ENCODE measurements around the gene TNFSF13.

The TNFSF13 gene

DNA sequence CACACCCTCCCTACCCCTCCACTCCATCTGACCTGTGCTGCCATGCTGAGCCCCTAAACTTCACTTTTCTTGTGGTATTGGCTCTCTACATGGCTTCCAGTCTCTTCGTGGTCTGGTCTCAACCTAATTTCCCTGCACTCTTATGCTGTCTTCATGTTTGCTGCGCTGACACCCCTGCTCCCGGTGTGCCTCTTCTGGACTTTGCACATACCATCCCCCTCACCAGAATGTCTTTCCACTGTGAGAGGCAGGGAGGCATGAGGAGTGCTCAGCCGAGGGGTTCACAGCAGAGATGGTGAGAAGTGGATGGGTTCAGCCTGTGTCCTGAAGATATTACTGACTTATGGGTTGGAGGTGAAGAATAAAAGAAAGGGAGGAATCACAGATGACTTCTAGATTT is 7.2 kb upstream of the TNFSF13 start:
- in situ Hi-C loops (cut with HindIII; ENCODE audit: low sequenced_read_pairs) = no loop called here

DNA sequence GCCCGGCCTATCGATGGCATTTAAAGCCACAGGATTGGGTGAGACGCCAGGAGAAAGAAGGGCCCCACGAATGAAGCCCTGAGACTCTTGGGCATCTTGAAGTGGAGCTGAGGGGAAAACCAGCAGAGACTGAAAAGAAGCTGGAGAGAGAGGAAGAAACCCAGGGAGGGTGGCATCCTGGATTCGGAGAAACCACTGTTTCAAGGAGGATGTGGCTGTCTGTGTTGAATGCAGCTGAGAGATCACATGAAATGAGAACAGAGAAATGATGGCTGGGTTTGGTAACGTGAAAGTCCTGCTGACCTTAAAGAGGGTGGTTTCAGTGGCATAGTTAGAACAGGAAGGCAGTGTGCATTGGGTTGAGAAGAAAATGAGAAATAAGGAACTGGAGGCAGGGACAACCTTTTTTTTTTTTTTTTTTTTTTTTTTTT is 5.9 kb upstream of the TNFSF13 start:
- in situ Hi-C loops (cut with HindIII; ENCODE audit: low sequenced_read_pairs) = no loop called here

DNA sequence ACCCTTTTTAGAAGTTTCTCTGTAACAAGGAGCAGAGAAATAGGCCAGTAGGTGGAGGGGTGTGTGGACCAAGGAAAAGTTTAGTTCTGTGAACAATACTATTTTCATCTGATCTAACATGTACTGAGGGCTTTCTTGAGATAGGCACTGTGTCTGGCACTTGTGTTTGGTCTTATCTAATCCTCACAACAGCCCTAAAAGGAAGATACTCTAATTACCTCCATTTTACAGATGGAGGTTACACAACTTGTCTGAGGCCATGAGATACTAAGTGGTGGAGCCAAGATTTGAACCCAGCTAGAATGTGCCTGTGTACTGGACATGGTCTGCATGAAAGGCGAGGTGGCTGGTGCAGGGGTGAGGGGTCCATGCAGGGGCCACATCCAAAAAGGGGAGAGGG is 5.2 kb upstream of the TNFSF13 start:
- in situ Hi-C loops (cut with HindIII; ENCODE audit: low sequenced_read_pairs) = no loop called here

DNA sequence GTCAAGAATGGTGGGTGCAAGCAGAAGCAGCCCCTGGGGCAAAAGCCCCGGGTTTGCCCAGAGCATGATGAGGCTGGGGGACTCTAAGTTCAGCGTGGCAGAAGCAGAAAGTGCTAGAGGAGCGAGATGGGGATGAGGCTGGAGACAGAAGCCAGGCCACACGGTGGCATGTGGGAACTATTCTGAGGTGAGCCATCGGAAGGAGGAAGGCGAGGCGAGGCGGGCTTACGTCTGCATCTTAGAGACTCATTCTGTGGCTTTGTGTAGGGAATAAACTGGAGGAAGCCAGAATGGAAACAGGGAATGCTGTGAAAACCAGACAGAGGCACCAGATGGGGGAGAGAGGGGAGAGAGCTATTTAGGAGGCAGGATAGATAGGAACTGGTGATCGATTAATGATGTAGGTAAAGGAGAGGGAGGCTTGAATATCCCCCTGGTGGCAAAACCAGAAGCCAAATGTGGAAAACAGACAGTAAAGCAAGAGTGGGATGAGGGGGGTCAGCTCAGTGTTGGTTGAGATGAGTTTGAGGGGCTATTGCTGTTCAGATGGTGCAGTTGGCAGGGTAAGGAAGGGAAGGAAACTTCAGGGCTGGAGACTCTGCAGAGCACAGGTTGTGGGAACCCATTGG is 3.1 kb upstream of the TNFSF13 start:
- in situ Hi-C loops (cut with HindIII; ENCODE audit: low sequenced_read_pairs) = no loop called here

DNA sequence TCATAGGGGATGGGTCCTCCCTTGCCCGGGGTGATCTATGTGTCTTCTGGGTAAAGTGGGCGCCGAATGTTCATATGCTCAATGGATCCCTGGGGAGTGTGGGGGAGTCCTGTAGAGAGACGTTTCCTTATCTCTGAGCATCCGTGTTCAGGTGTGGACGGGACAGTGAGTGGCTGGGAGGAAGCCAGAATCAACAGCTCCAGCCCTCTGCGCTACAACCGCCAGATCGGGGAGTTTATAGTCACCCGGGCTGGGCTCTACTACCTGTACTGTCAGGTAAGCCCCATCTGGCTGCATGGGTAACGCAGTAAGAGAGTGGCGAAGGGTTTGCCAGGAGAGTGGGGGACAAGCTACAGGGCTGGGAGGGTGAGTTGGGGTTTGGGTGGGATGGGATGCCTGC is 1.9 kb upstream of the TNFSF13 start:
- in situ Hi-C loops (cut with HindIII; ENCODE audit: low sequenced_read_pairs) = no loop called here

DNA sequence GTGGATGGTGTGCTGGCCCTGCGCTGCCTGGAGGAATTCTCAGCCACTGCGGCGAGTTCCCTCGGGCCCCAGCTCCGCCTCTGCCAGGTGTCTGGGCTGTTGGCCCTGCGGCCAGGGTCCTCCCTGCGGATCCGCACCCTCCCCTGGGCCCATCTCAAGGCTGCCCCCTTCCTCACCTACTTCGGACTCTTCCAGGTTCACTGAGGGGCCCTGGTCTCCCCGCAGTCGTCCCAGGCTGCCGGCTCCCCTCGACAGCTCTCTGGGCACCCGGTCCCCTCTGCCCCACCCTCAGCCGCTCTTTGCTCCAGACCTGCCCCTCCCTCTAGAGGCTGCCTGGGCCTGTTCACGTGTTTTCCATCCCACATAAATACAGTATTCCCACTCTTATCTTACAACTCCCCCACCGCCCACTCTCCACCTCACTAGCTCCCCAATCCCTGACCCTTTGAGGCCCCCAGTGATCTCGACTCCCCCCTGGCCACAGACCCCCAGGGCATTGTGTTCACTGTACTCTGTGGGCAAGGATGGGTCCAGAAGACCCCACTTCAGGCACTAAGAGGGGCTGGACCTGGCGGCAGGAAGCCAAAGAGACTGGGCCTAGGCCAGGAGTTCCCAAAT is 1.3 kb upstream of the TNFSF13 start:
- in situ Hi-C loops (cut with HindIII; ENCODE audit: low sequenced_read_pairs) = no loop called here

DNA sequence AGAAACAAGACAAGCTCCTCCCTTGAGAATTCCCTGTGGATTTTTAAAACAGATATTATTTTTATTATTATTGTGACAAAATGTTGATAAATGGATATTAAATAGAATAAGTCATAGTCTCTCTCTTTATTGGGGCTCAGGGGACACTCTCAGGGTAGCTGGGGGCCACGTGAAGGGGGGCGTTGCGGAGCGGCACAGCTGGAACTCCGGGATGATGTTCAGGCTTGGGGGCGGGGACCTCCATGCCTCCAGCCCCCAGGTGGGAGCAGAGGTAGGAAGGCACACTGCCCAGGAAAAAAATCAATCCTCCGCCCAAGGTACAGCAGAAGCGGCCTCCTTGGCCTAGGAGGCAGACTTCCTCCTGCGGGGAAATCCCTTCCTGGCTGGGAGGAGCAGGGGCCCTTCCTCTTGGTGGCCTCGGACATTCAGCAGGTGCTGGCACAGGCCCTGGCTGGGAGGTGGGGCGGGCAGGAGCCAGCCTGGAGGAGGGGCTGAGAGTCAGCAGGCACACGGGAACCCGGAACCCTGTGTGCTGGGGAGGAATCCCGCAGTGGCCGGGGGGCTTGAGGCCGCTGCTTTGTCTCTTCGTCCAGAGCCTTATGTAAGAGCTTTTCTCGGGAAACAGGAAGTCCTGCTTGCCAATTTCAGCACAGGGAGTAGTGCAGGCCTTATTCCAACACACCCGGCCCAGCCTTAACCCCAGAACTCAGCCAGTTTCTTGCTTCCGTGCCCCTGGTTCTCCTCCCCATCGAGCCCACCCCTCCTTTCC is 591 bp upstream of the TNFSF13 start:
- in situ Hi-C loops (cut with HindIII; ENCODE audit: low sequenced_read_pairs) = no loop called here

DNA sequence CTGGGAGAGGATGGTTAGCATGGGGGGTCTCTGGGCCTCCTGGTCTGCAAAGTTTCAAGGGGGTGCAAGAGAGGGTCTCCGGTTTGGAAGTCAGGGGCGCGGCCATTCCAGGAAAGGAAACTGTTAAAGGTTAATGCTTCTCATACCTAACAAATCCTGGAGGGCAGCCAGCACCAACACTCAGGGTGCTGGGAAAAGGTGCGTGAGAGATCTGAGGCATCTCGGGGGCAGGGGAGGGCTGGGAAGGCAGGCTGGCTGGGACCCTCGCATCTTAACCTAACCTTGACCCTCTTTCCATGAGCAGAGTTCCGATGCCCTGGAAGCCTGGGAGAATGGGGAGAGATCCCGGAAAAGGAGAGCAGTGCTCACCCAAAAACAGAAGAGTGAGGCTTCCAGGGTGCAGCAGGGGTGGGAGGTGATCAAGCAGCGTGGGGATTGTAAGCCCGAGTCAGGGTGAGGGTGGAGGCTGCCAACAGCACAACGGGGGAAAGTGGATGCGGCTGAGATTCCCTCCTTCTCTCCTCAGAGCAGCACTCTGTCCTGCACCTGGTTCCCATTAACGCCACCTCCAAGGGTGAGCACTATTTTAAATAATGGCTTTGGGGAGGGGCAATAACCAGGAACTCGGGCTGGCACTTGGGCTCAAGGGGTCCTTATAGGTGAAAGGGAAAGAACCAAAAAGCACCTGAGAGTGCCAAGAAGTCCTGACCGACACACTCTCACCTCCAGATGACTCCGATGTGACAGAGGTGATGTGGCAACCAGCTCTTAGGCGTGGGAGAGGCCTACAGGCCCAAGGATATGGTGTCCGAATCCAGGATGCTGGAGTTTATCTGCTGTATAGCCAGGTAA is 996 bp downstream of the TNFSF13 start:
- in situ Hi-C loops (cut with HindIII; ENCODE audit: low sequenced_read_pairs) = no loop called here

DNA sequence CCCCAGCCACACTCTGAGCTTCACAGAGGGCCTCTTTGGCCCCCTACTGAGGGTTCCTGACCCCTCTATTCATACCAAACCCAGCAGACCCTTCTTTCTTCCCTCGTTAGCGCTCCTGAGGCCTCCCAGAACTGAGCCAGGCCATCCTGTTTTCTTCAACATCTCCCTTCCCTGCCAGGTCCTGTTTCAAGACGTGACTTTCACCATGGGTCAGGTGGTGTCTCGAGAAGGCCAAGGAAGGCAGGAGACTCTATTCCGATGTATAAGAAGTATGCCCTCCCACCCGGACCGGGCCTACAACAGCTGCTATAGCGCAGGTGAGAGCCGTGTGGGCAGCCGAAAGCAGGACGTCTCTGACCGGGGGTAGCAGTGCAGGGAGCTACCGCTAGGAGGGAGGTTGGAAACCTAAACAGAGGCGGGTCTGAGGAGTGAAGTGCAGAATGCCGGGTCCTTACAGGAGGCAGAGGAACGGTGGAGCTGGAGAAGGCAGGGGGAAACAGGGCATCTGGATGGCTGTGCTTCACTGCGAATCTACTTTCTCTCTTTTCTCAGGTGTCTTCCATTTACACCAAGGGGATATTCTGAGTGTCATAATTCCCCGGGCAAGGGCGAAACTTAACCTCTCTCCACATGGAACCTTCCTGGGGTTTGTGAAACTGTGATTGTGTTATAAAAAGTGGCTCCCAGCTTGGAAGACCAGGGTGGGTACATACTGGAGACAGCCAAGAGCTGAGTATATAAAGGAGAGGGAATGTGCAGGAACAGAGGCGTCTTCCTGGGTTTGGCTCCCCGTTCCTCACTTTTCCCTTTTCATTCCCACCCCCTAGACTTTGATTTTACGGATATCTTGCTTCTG is 1.9 kb downstream of the TNFSF13 start:
- in situ Hi-C loops (cut with HindIII; ENCODE audit: low sequenced_read_pairs) = no loop called here

DNA sequence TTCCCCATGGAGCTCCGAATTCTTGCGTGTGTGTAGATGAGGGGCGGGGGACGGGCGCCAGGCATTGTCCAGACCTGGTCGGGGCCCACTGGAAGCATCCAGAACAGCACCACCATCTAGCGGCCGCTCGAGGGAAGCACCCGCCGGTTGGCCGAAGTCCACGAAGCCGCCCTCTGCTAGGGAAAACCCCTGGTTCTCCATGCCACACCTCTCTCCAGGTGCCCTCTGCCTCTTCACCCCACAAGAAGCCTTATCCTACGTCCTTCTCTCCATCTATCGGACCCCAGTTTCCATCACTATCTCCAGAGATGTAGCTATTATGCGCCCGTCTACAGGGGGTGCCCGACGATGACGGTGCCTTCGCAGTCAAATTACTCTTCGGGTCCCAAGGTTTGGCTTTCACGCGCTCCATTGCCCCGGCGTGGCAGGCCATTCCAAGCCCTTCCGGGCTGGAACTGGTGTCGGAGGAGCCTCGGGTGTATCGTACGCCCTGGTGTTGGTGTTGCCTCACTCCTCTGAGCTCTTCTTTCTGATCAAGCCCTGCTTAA is 2.6 kb downstream of the TNFSF13 start:
- in situ Hi-C loops (cut with HindIII; ENCODE audit: low sequenced_read_pairs) = no loop called here

DNA sequence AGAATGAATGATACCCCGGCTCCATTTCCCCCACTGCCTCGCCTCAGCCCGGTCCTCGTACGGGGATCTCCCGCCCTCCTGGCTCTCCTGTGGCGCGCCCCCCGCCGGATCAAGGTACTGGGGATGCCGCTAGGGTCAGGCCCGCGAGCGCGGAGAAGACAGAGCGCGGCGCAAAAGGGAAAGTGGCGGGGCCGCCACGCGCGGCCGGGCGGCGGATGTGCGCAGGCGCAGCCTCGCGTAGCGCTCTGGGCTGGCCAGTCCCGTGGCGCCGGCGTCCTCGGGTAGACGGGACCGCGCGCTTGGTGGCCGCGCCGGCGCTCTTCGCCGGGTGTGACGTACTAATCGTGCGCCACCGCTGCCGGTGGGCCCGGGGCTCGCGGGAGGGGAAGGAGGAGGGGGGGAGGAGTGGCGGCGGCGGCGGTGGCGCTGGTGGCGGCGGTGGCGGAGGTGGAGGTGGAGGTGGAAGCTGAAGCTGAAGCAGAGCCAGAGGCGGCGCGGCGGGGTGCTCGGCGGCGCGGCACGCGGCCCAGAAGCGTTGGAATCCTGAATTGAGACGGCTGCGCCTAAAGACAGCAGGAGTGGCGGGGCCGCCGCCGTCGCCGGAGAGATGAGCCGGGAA is 3.1 kb downstream of the TNFSF13 start, which contains the start of gene SENP3:
Gene SENP3, plus strand, starts transcription at position 331 of the 619 bp plus-strand sequence. CDS start 1,158 bp downstream, outside the sequence.
- in situ Hi-C loops (cut with HindIII; ENCODE audit: low sequenced_read_pairs) = no loop called here

DNA sequence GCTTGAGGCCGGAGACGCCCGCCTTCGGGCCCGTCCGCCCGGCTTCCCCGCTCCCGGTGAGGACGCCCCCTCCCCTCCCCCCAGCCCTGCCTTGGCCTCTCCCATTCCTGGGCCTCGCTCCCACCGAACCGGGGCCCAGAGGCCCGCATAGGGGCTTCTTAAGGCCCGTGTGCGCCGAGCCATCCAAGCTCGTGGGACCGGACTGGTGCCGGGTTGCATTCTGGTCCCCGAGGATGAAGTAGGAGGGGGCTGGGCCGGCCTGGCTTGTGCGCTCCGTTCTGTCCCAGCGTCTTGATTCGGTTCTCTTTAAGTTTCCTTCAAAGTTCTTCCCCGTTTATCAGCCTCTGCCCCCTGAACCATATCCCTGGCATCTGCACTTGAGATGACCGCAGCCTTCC is 3.7 kb downstream of the TNFSF13 start:
- in situ Hi-C loops (cut with HindIII; ENCODE audit: low sequenced_read_pairs) = no loop called here

DNA sequence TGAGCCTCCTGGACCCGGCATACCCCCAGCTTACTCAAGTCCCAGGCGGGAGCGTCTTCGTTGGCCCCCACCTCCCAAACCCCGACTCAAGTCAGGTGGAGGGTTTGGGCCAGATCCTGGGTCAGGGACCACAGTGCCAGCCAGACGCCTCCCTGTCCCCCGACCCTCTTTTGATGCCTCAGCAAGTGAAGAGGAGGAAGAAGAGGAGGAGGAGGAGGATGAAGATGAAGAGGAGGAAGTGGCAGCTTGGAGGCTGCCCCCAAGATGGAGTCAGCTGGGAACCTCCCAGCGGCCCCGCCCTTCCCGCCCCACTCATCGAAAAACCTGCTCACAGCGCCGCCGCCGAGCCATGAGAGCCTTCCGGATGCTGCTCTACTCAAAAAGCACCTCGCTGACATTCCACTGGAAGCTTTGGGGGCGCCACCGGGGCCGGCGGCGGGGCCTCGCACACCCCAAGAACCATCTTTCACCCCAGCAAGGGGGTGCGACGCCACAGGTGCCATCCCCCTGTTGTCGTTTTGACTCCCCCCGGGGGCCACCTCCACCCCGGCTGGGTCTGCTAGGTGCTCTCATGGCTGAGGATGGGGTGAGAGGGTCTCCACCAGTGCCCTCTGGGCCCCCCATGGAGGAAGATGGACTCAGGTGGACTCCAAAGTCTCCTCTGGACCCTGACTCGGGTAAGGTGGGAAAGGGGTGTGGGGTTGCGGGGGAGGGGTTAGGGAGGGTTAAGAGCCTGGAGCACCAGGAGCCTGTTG is 4.7 kb downstream of the TNFSF13 start:
- in situ Hi-C loops (cut with HindIII; ENCODE audit: low sequenced_read_pairs) = no loop called here

DNA sequence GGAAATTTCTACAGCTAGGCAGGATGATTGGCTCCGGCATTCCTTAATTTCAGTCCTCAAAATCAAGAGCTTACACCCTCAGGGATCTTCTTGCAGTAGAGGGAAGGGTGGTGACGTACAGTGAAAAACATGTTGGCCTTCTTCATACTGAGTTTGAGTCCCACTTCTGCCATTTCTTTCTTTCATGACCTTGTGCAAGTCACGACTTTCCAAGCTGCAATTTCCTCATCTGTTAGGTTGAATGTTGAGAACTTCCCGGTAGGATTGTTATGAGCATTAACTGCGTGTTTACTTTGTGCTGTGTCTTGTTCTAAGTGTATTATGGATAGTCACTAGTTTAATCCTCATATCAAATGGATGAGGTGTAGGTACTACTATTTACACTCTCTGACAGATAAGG is 11.0 kb downstream of the TNFSF13 start:
- in situ Hi-C loops (cut with HindIII; ENCODE audit: low sequenced_read_pairs) = no loop called here

DNA sequence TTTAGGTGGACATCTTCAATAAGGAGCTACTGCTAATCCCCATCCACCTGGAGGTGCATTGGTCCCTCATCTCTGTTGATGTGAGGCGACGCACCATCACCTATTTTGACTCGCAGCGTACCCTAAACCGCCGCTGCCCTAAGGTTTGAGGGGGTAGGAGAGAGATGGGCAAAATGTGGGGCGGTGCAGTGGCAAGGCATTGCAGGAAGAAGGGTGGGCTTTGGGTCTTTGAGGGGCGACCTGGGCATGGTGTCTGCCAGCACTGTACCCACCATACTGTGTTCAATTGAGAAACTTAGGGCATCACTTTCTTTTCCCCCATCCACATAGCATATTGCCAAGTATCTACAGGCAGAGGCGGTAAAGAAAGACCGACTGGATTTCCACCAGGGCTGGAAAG is 11.8 kb downstream of the TNFSF13 start:
- in situ Hi-C loops (cut with HindIII; ENCODE audit: low sequenced_read_pairs) = no loop called here

DNA sequence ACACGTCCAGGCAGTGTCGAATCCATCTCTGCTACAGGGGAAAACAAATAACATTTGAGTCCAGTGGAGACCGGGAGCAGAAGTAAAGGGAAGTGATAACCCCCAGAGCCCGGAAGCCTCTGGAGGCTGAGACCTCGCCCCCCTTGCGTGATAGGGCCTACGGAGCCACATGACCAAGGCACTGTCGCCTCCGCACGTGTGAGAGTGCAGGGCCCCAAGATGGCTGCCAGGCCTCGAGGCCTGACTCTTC is 13.7 kb downstream of the TNFSF13 start:
- in situ Hi-C loops (cut with HindIII; ENCODE audit: low sequenced_read_pairs) = no loop called here

DNA sequence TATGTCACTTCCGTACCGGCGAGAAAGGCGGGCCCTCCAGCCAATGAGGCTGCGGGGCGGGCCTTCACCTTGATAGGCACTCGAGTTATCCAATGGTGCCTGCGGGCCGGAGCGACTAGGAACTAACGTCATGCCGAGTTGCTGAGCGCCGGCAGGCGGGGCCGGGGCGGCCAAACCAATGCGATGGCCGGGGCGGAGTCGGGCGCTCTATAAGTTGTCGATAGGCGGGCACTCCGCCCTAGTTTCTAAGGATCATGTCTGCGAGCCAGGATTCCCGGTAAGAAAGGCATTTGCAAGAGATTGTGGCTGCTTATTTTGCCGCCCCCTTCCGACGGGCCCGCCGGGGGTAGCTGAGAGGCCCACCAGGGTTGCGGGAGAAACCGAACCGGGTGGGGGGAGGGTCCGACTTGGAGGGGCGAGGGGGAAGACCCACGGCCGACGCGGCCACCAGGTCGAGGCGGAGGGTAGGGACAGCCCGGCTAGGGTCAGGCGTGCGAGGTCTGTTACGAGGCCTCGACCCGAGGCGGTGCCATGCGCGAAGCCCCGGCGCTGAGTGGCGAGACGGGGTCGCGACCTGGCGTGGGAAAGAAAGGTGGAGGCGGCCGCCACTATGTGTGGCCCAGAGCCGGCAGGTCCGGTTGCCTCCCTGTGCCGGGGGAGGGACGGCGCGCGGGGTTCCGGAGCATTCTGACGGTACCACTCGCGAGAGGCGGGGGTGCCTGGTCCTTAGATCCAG is 14.2 kb downstream of the TNFSF13 start:
- in situ Hi-C loops (cut with HindIII; ENCODE audit: low sequenced_read_pairs) = no loop called here

DNA sequence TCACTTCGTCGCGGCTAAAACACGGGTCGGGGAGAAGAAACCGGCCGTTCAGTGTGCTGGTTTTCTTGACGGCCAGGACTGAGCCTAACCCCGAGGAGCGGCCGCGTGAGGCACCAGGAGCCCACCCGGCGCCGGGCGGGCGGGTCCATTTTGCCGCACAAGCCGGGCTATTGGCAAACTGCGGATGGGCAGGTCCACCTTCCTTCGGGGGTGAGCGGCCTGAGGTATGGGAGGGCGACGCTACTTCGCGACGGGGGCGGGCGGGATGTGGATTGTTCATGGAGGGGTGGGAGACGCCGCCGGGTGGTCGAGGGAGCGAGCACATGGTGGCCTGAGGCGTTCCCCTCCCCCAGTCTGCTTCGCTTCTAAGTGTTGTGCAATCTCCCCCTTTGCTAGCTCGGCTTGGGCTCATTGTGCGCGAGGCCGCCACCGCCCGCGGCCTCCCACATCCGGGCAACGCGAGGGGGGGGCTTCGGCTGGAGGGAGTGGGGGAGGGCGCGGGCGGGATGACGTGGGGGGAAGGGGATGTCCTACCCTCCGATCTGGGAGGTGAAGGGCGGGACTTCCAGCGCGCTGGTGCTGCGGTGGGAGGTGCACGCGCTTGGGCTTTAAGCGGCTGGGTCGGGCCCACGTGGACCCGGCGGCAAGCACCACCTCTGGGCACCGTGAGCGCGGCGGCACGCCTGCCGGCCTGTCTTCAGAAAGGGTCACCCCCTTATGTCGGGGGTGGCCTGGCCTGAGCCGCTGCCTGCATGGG is 15.0 kb downstream of the TNFSF13 start:
- in situ Hi-C loops (cut with HindIII; ENCODE audit: low sequenced_read_pairs) = no loop called here

Measured in DLD1 (cell line).